ENCODE data around the gene CBX2.

CBX2 gene

GRCh38 chr17:79814974-79815835 lies 37.3 kb downstream of the CBX2 start:
- DNase-seq, result no peak

GRCh38 chr17:79815836-79816461 lies 38.0 kb downstream of the CBX2 start:
- no peak for DNase-seq

GRCh38 chr17:79818026-79818758 lies 40.2 kb downstream of the CBX2 start:
- DNase-seq, result no peak

- no peak for DNase-seq
These were observed 41.1 kb downstream of the CBX2 start for GRCh38 chr17:79819085-79819484.

- DNase-seq, result no peak
These were observed 41.8 kb downstream of the CBX2 start for GRCh38 chr17:79819534-79820276.

GRCh38 chr17:79820959-79821330 lies 43.0 kb downstream of the CBX2 start:
- DNase-seq, result no peak

- no peak for DNase-seq
These were observed 43.6 kb downstream of the CBX2 start for GRCh38 chr17:79821331-79822095.

- DNase-seq, result no peak
These were observed 44.7 kb downstream of the CBX2 start for GRCh38 chr17:79822583-79823124.

- DNase-seq, result no peak
These were observed 46.3 kb downstream of the CBX2 start for GRCh38 chr17:79824234-79824633.

GRCh38 chr17:79824893-79825579 lies 47.1 kb downstream of the CBX2 start:
- DNase-seq, result no peak

- no peak for DNase-seq
These were observed 47.6 kb downstream of the CBX2 start for GRCh38 chr17:79825580-79825921.

GRCh38 chr17:79826204-79826680 lies 48.3 kb downstream of the CBX2 start:
- no peak for DNase-seq

- no peak for DNase-seq
These were observed 49.1 kb downstream of the CBX2 start for GRCh38 chr17:79826841-79827578.

- DNase-seq, result no peak
These were observed 51.1 kb downstream of the CBX2 start for GRCh38 chr17:79829004-79829403.

- no peak for DNase-seq
These were observed 51.5 kb downstream of the CBX2 start for GRCh38 chr17:79829457-79829856.

GRCh38 chr17:79830303-79830702 lies 52.4 kb downstream of the CBX2 start:
- no peak for DNase-seq

GRCh38 chr17:79830763-79831264 lies 52.9 kb downstream of the CBX2 start:
- DNase-seq, result no peak

- DNase-seq, result no peak
These were observed 53.6 kb downstream of the CBX2 start for GRCh38 chr17:79831265-79832217.
